HEK293T (cell line): ENCODE data around the gene PXDC1.

Experiments
- BHLHE40 ChIP-seq: fragments of 450-650 bp; IDR thresholded peaks from 2 replicates; pipeline ENCODE4 v1.6.1; 2016; ENCODE audit warnings: mild to moderate bottlenecking, moderate library complexity, borderline replicate concordance
- ELF4 ChIP-seq: fragments of 450-650 bp; IDR thresholded peaks from 2 replicates; pipeline ENCODE4 v1.6.1; 2017; ENCODE audit warnings: antibody characterized with exemption
- FOXA1 ChIP-seq: fragments of 450-650 bp; IDR thresholded peaks from 2 replicates; pipeline ENCODE4 v1.6.1; 2016; ENCODE audit warnings: mild to moderate bottlenecking
- FOXM1 ChIP-seq: fragments of 450-650 bp; IDR thresholded peaks from 2 replicates; pipeline ENCODE4 v1.6.1; 2017; ENCODE audit warnings: mild to moderate bottlenecking, borderline replicate concordance
- NFRKB ChIP-seq: fragments of 450-650 bp; IDR thresholded peaks from 2 replicates; pipeline ENCODE4 v1.6.1; 2016; ENCODE audit warnings: mild to moderate bottlenecking, moderate library complexity
- PKNOX1 ChIP-seq: fragments of 450-650 bp; IDR thresholded peaks from 2 replicates; pipeline ENCODE4 v1.6.1; 2016
- SP1 ChIP-seq: fragments of 450-650 bp; IDR thresholded peaks from 2 replicates; pipeline ENCODE4 v1.6.1; 2017
- TARDBP ChIP-seq: fragments of 450-650 bp; IDR thresholded peaks from 2 replicates; pipeline ENCODE4 v1.6.1; 2016

- TF ChIP-seq TARDBP = no peak
- no peak for TF ChIP-seq PKNOX1
- TF ChIP-seq ELF4 = no peak
- TF ChIP-seq BHLHE40 = no peak
- no peak for TF ChIP-seq NFRKB
- TF ChIP-seq SP1 = no peak
- no peak for TF ChIP-seq FOXM1
- no peak for TF ChIP-seq FOXA1
These were observed 18.7 kb upstream of the PXDC1 start for GRCh38 chr6:3770023-3770720.
